ENCODE measurements around the gene CCDC57. TPM values are rescaled to one million over a fixed set of nuclear protein-coding genes. Genes with fewer than 3 reads are reported as not detected.

Gene CCDC57
- total and polyA plus RNA-seq, 5 donors from 2014 or later, result 27.7 to 76.6 (median 38.1) TPM

DNA sequence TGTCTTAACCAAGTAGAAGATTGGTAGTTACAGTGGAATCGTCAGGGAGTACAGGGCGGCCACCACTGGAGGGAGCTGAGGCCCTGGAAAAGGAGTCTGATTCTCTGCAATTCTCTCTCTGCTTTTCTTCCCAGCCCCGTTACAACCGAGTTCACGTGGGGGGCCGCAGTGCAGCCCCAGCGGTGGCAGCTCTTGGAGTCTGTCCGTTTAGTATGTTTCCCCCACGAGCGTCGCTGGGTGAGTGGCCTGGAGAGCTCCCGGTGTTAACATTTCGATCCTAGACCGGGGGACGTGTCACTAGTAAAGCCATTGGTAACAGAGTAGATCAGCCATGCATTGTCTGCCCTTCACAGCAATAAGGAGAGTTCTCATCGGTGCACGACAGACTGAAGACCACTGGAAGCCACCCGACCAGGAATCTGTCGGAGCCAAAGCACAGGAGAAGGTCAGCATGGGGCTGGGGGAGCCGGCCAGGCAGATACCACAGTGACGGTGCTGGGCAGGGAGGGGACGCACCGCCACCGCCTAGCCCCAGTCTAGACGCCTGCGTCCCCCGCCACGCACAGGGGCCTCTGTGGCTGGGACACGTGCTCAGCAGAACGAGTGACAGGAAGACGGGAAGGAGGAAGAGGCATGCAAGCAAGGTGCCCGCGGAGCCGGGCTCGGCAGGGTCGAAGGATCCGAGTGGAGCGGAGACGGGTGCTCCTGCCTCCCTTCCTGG is 31.9 kb upstream of the CCDC57 start:
- peaks cover 69% of the 10 kb centered on the region for H3K36me3 ChIP-seq (ENCODE audit: control insufficient read depth, insufficient read depth, low read length)
- ATAC-seq (ENCODE audit: low read depth in 2 of 2) (no peak), DNase-seq (no peak)
- Mint-ChIP-seq H3K36me3 (peaks cover 16% of the 10 kb centered on the region), H3K4me1 (peaks cover 4 to 42% (median 10%) of the 10 kb centered on the region in 4 donors), H3K27ac (peak overlapping the region in 2 of 3 donors; percentile 31 to 55), H3K4me3 (no peak overlapping the region), H3K9me3 (peaks cover 0 to 2% (median 0%) of the 10 kb centered on the region in 7 donors), H3K27me3 (no peaks in the 10 kb centered on the region)
- H3K27me3 ChIP-seq (ENCODE audit: control insufficient read depth, insufficient read depth, low read length), result no peaks in the 10 kb centered on the region
- peaks cover 28% of the 10 kb centered on the region for H3K4me1 ChIP-seq (ENCODE audit: control insufficient read depth, insufficient read depth, low read length, poor library complexity, severe bottlenecking)
- no peak overlapping the region for H3K4me3 ChIP-seq (ENCODE audit: low read depth, low read length)
- no peaks in the 10 kb centered on the region for H3K9me3 ChIP-seq (ENCODE audit: control insufficient read depth in 2 of 2, low read length in 2 of 2)
- H3K27ac ChIP-seq (ENCODE audit: insufficient read depth, low read length, poor library complexity, severe bottlenecking), result no peak overlapping the region

DNA sequence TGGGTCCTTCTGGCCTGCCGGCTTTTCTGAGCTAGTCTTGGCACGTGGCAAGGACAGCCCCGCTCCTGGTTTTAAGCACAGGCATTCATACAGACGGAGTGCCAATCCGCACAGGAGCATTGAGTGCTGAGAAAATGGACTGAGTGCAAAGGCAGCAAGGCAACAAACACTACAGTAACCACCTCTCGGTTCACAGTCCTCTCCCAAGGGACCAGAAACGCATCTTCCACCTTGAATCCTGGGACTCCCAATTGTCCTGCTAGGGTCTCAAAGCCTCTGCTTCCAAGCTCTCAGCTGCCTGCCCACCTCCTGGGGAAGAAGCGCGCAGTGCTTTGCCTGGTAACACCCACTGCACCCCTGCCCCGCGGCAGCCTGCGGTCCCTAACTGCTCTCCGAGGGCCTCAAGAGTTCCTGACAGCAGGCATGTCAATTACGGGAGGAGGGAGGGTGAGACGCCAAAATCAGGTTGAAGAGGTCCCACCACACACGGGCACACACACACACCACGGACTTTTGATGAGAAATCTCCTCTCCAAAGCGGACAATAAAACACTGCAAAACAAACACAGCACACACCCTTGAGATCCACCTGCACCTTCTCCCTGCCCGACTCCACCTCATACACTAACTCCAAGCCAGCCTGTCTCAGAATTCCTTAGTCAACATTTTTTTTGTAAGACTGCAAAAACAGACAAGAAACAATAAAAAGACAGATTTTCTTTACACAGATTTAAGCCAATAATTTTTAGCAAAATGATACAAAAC is 31.2 kb upstream of the CCDC57 start:
- no peaks in the 10 kb centered on the region for H3K9me3 ChIP-seq (ENCODE audit: control insufficient read depth in 2 of 2, low read length in 2 of 2)
- DNase-seq (no peak), ATAC-seq (ENCODE audit: low read depth in 2 of 2) (no peak)
- H3K36me3 ChIP-seq (ENCODE audit: control insufficient read depth, insufficient read depth, low read length), result peaks cover 63% of the 10 kb centered on the region
- H3K27me3 Mint-ChIP-seq, result no peaks in the 10 kb centered on the region
- no peak overlapping the region for H3K27ac ChIP-seq (ENCODE audit: insufficient read depth, low read length, poor library complexity, severe bottlenecking)
- H3K4me3 Mint-ChIP-seq, result peak overlapping the region in 1 of 4 donors; percentile 8
- H3K36me3 Mint-ChIP-seq, result peaks cover 16% of the 10 kb centered on the region
- no peak overlapping the region for H3K4me3 ChIP-seq (ENCODE audit: low read depth, low read length)
- H3K27me3 ChIP-seq (ENCODE audit: control insufficient read depth, insufficient read depth, low read length), result no peaks in the 10 kb centered on the region
- H3K4me1 Mint-ChIP-seq, result peaks cover 4 to 49% (median 12%) of the 10 kb centered on the region in 4 donors
- H3K27ac Mint-ChIP-seq, result peak overlapping the region in 2 of 3 donors; percentile 55 to 74
- peaks cover 0 to 2% (median 0%) of the 10 kb centered on the region in 7 donors for H3K9me3 Mint-ChIP-seq
- peaks cover 33% of the 10 kb centered on the region for H3K4me1 ChIP-seq (ENCODE audit: control insufficient read depth, insufficient read depth, low read length, poor library complexity, severe bottlenecking)

- ATAC-seq (ENCODE audit: low read depth in 2 of 2) (no peak), DNase-seq (no peak)
- peaks cover 56% of the 10 kb centered on the region for H3K36me3 ChIP-seq (ENCODE audit: control insufficient read depth, insufficient read depth, low read length)
- H3K4me3 Mint-ChIP-seq, result peak overlapping the region in 1 of 4 donors; percentile 32
- no peaks in the 10 kb centered on the region for H3K27me3 ChIP-seq (ENCODE audit: control insufficient read depth, insufficient read depth, low read length)
- peaks cover 0 to under 1% (median 0%) of the 10 kb centered on the region in 7 donors for H3K9me3 Mint-ChIP-seq
- H3K27me3 Mint-ChIP-seq, result no peaks in the 10 kb centered on the region
- no peak overlapping the region for H3K4me3 ChIP-seq (ENCODE audit: low read depth, low read length)
- peaks cover 14% of the 10 kb centered on the region for H3K36me3 Mint-ChIP-seq
- H3K27ac Mint-ChIP-seq, result no peak overlapping the region
- H3K9me3 ChIP-seq (ENCODE audit: control insufficient read depth in 2 of 2, low read length in 2 of 2), result no peaks in the 10 kb centered on the region
- no peak overlapping the region for H3K27ac ChIP-seq (ENCODE audit: insufficient read depth, low read length, poor library complexity, severe bottlenecking)
- peaks cover 4 to 56% (median 14%) of the 10 kb centered on the region in 4 donors for H3K4me1 Mint-ChIP-seq
- H3K4me1 ChIP-seq (ENCODE audit: control insufficient read depth, insufficient read depth, low read length, poor library complexity, severe bottlenecking), result peaks cover 41% of the 10 kb centered on the region
Measured at GRCh38 chr17:82242977-82243647, 30.5 kb upstream of the CCDC57 start.

- DNase-seq, result no peak
- Histone ChIP-seq H3K27ac (ENCODE audit: insufficient read depth, low read length, poor library complexity, severe bottlenecking) (no peak overlapping the region), H3K4me1 (ENCODE audit: control insufficient read depth, insufficient read depth, low read length, poor library complexity, severe bottlenecking) (peaks cover 45% of the 10 kb centered on the region), H3K9me3 (ENCODE audit: control insufficient read depth in 2 of 2, low read length in 2 of 2) (no peaks in the 10 kb centered on the region), H3K27me3 (ENCODE audit: control insufficient read depth, insufficient read depth, low read length) (no peaks in the 10 kb centered on the region), H3K36me3 (ENCODE audit: control insufficient read depth, insufficient read depth, low read length) (peaks cover 52% of the 10 kb centered on the region), H3K4me3 (ENCODE audit: low read depth, low read length) (no peak overlapping the region)
- peaks cover 4 to 57% (median 14%) of the 10 kb centered on the region in 4 donors for H3K4me1 Mint-ChIP-seq
- peak overlapping the region in 1 of 4 donors; percentile 32 for H3K4me3 Mint-ChIP-seq
- peak overlapping the region in 1 of 3 donors; percentile 23 for H3K27ac Mint-ChIP-seq
- no peak for ATAC-seq (ENCODE audit: low read depth in 2 of 2)
- H3K36me3 Mint-ChIP-seq, result peaks cover 9% of the 10 kb centered on the region
- no peaks in the 10 kb centered on the region for H3K27me3 Mint-ChIP-seq
- H3K9me3 Mint-ChIP-seq, result no peaks in the 10 kb centered on the region
Measured at GRCh38 chr17:82242698-82242976, 30.0 kb upstream of the CCDC57 start.

DNA sequence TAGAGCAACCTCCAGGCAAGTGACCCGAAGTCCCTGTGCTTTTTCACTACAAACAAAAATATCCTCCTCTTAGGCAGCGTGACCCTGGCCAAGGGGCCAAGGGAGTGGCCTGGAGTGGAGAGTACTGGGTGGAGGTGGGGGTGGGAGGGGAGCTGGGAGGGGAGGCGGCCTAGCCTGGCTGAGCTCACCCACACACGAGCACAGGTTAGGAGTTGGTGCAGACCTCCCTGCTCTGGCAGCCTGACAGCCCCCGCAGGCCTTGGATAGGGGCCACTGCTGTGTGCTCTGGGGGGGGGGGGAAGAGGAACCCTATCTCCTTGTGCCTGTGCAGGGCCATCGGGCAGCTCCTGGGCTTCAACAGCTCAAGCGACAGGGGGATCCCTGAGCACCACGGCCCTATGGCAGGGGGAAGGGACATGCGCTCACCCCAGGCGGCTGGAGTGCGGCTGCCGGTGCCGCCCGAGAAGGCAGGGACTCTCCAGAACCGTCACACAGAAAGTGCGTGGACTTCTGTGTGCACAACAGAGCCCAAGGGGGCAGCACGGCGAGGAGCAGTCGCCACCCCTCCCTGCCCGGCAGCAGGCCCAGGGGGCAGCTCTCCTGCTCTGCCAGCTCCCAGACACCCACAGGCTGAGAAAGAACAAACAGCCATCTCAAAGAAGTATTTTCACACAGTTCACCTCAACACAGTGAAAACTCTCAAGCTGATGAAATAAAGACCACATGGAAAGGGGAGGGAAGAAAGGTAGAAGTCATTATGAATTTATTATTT is 29.5 kb upstream of the CCDC57 start:
- peaks cover 4 to 58% (median 16%) of the 10 kb centered on the region in 4 donors for H3K4me1 Mint-ChIP-seq
- H3K4me3 ChIP-seq (ENCODE audit: low read depth, low read length), result no peak overlapping the region
- H3K36me3 ChIP-seq (ENCODE audit: control insufficient read depth, insufficient read depth, low read length), result peaks cover 46% of the 10 kb centered on the region
- ATAC-seq (ENCODE audit: low read depth in 2 of 2) (no peak), DNase-seq (no peak)
- peak overlapping the region; percentile 43 to 62 (median 60) for H3K27ac Mint-ChIP-seq
- no peaks in the 10 kb centered on the region for H3K9me3 ChIP-seq (ENCODE audit: control insufficient read depth in 2 of 2, low read length in 2 of 2)
- peak overlapping the region; percentile 33 for H3K27ac ChIP-seq (ENCODE audit: insufficient read depth, low read length, poor library complexity, severe bottlenecking)
- peak overlapping the region in 1 of 4 donors; percentile 32 for H3K4me3 Mint-ChIP-seq
- H3K36me3 Mint-ChIP-seq, result peaks cover 9% of the 10 kb centered on the region
- H3K27me3 Mint-ChIP-seq, result no peaks in the 10 kb centered on the region
- no peaks in the 10 kb centered on the region for H3K27me3 ChIP-seq (ENCODE audit: control insufficient read depth, insufficient read depth, low read length)
- H3K9me3 Mint-ChIP-seq, result no peaks in the 10 kb centered on the region
- H3K4me1 ChIP-seq (ENCODE audit: control insufficient read depth, insufficient read depth, low read length, poor library complexity, severe bottlenecking), result peaks cover 45% of the 10 kb centered on the region

- Mint-ChIP-seq H3K4me3 (no peak overlapping the region), H3K36me3 (peaks cover 9% of the 10 kb centered on the region), H3K27me3 (no peaks in the 10 kb centered on the region), H3K4me1 (peaks cover 4 to 56% (median 17%) of the 10 kb centered on the region in 4 donors), H3K9me3 (no peaks in the 10 kb centered on the region), H3K27ac (peak overlapping the region; percentile 60 to 66 (median 62))
- no peaks in the 10 kb centered on the region for H3K27me3 ChIP-seq (ENCODE audit: control insufficient read depth, insufficient read depth, low read length)
- DNase-seq (no peak), ATAC-seq (ENCODE audit: low read depth in 2 of 2) (peak; percentile 10 to 11)
- H3K4me3 ChIP-seq (ENCODE audit: low read depth, low read length), result no peak overlapping the region
- peaks cover 39% of the 10 kb centered on the region for H3K36me3 ChIP-seq (ENCODE audit: control insufficient read depth, insufficient read depth, low read length)
- peaks cover 48% of the 10 kb centered on the region for H3K4me1 ChIP-seq (ENCODE audit: control insufficient read depth, insufficient read depth, low read length, poor library complexity, severe bottlenecking)
- peak overlapping the region; percentile 33 for H3K27ac ChIP-seq (ENCODE audit: insufficient read depth, low read length, poor library complexity, severe bottlenecking)
- no peaks in the 10 kb centered on the region for H3K9me3 ChIP-seq (ENCODE audit: control insufficient read depth in 2 of 2, low read length in 2 of 2)
Measured at GRCh38 chr17:82241183-82241925, 28.7 kb upstream of the CCDC57 start.
